Heart right ventricle (tissue), 16 donors: Measurements from ENCODE around the gene L3MBTL4. TPM values are rescaled to one million over a fixed set of nuclear protein-coding genes. Genes with fewer than 3 reads are reported as not detected.

Experiments used
- ATAC-seq, 8 donors: fragments of 200-7000 bp; cut with Tn5 transposase; one replicate each; pipeline ENCODE4 v1.9.1; 2020; ENCODE audit warnings: mild to moderate bottlenecking in 8 of 8, moderate library complexity in 8 of 8, moderate number of reproducible peaks in 1 of 8
- DNase-seq, 2 donors: peaks; one replicate each; pipeline ENCODE4 v3.0.0-alpha.2; 2020
- H3K27ac ChIP-seq, 10 donors: fragments of 200-600 bp; sonication (generic) in 2 of 10; one replicate each; pipeline versions ENCODE4 v1.5.0 to v1.8.0; 2020 to 2022; ENCODE audit warnings: mild to moderate bottlenecking in 3 of 10
- H3K27me3 ChIP-seq, 7 donors: fragments of 200-600 bp; one replicate each; pipeline ENCODE4 v1.8.0; 2021 to 2022; ENCODE audit warnings: mild to moderate bottlenecking in 2 of 7
- H3K36me3 ChIP-seq, 9 donors: fragments of 200-600 bp; sonication (generic) in 1 of 9; one replicate each; pipeline versions ENCODE4 v1.5.0 to v1.8.0; 2020 to 2022; ENCODE audit warnings: mild to moderate bottlenecking in 2 of 9
- H3K4me1 ChIP-seq, 9 donors: fragments of 200-600 bp; sonication (generic) in 1 of 9; one replicate each; pipeline versions ENCODE4 v1.5.0 to v1.8.0; 2020 to 2022; ENCODE audit warnings: mild to moderate bottlenecking in 4 of 9
- H3K4me3 ChIP-seq, 10 donors: fragments of 200-600 bp; sonication (generic) in 2 of 10; one replicate each; pipeline versions ENCODE4 v1.5.0 to v1.8.0; 2020 to 2022; ENCODE audit warnings: mild to moderate bottlenecking in 7 of 10, moderate library complexity in 2 of 10
- H3K9me3 ChIP-seq, 11 donors: fragments of 200-600 bp in 10 of 11; sonication (generic) in 2 of 11; one replicate each; pipeline versions ENCODE4 v1.5.0 to v1.8.0; 2013 to 2022; ENCODE audit warnings: mild to moderate bottlenecking in 2 of 11, control low read depth in 1 of 11, moderate library complexity in 1 of 11
- WGBS, 2 donors: extraction: QIAGEN DNeasy Blood & Tissue Kit; methylation state at CpG; one replicate each; pipeline ENCODE4 v1.1.7; 2013; ENCODE audit warnings: inconsistent platforms in 1 of 2; 5-methylcytosine and 5-hydroxymethylcytosine counted together
- intact Hi-C, 10 donors: fragments of 100-400 bp; cut with DNase I; formaldehyde crosslinking; loops; one replicate each; pipeline versions ENCODE4 v1.11.1 to v1.14.2; 2022
- polyA plus RNA-seq, 2 donors: library from polyadenylated mRNA; stranded (reverse); fragments of 200-250 nt; gene quantifications; one replicate each; pipeline ENCODE4 v1.2.3, GENCODE V29; 2013
- total RNA-seq, 10 donors: library from RNA; stranded (reverse); fragmentation: NEBNext Ultra II Directional in 3 of 10; extraction: Animal tissue kit (Norgen Biotek cat#: 25700) in 3 of 10; gene quantifications; one replicate each; pipeline versions ENCODE4 v1.2.1 to v1.2.4, GENCODE V29; 2021 to 2023
- TF ChIP-seq, protein P1 (sequence below), 9 donors: fragments of 200-600 bp; sonication (generic) in 2 of 9; IDR thresholded peaks; one replicate each; pipeline versions ENCODE4 v1.5.0 to v1.8.0; 2021 to 2022; ENCODE audit warnings: antibody characterized with exemption in 9 of 9, mild to moderate bottlenecking in 5 of 9, moderate library complexity in 1 of 9
- donor health status: Arrhythmogenic right ventricular cardiomyopathy.
- donor health status: ischemic (EF 13 %, LVEDD 7.1; RV severe dilation, severe dysfunction).
- donor health status: healthy with polysubstance abuse.
- donor health status: DM: no; HTN: yes; CAD: no.
- donor health status: DM: no; HTN: no; CAD: no.
- donor health status: ischemic (EF 25% LVEDD 6.9; RV normal size, moderate dysfunction).
- donor health status: ischemic (EF 25% LVEDD 5.7; RV mildly dilated, moderate dysfunction).
- donor health status: healthy.
- donor health status: DM: yes; HTN: yes; CAD: no.
- donor health status: Ischemic cardiomyopathy.
- donor health status: ischemic (EF 35%, LVEDD 5.7; RV mildly dilated, moderate dysfunction).
- donor health status: nonischemic (EF 11% LVEDD 7.7; RV severe dilation, severe dysfunction).
- donor health status: DM: yes; HTN: yes; CAD: no.
- donor health status: PGD.
- donor health status: ischemic (EF 29% LVEDD 5.4; RV normal size, mild dysfunction).
- donor health status: nonischemic (EF 23%, LVEDD 6.1; RV moderate dilation, normal function).

The L3MBTL4 gene
- total and polyA plus RNA-seq, 12 donors = 0.54 to 3.2 (median 1.3) TPM

DNA sequence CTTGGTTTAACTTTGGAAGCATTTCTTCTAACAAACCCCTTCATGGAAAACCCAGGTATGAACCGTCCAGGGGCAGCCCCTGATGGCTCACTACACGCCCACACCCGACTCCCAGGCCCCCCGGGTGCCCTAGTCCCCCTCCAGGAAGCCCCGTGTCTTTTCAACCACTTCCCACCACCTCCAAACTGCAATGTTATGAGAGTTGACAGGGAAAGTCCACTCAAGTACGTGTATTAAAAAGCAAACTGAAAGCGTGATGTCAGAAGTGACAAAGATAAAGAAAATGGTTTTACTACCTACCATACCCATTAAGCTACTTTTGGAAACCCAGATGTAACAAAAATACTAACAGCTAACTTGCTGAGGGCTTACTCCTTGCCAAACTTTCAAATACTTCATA lies 51.5 kb downstream of the L3MBTL4 start:
- ATAC-seq (no peak), DNase-seq (no peak)
- intact Hi-C loops = no loop called here
- TF ChIP-seq, protein P1, sequence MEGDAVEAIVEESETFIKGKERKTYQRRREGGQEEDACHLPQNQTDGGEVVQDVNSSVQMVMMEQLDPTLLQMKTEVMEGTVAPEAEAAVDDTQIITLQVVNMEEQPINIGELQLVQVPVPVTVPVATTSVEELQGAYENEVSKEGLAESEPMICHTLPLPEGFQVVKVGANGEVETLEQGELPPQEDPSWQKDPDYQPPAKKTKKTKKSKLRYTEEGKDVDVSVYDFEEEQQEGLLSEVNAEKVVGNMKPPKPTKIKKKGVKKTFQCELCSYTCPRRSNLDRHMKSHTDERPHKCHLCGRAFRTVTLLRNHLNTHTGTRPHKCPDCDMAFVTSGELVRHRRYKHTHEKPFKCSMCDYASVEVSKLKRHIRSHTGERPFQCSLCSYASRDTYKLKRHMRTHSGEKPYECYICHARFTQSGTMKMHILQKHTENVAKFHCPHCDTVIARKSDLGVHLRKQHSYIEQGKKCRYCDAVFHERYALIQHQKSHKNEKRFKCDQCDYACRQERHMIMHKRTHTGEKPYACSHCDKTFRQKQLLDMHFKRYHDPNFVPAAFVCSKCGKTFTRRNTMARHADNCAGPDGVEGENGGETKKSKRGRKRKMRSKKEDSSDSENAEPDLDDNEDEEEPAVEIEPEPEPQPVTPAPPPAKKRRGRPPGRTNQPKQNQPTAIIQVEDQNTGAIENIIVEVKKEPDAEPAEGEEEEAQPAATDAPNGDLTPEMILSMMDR (IDR thresholded peaks at IDR 0.05) = no peak
- Histone ChIP-seq H3K27me3 (no peaks in the 10 kb centered on the region), H3K9me3 (no peaks in the 10 kb centered on the region), H3K27ac (no peak overlapping the region), H3K4me3 (no peak overlapping the region), H3K4me1 (no peaks in the 10 kb centered on the region), H3K36me3 (no peaks in the 10 kb centered on the region)
- 79 to 80% methylated on average over 7 of the region's 7 CpGs for WGBS, 2 donors

DNA sequence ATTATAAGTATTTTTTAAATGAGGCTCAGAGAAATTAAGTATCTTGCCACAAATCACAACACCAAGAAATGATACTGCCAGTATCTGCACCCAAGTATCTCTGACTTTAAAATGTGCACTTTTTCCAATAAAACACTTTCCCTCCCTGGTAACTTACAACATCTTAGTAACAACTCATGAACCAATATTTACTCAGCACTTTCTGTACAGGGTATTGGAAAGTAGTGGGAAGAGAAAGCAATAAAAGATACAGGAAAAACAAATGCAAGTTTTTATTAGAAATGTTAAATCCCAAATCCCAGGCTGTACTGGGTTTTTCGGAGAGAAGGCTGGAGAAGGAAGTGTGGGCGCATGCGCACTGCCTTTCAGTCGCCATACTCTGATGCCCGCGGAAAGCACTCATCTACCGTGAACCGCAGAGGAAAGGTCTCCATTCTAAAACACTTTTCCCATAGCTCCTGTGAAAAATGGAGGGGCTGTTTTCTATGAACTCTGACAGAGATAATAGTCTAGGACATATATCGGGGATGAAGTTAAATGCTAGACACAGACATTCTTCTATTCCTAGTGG lies 52.1 kb downstream of the L3MBTL4 start:
- no peaks in the 10 kb centered on the region for H3K4me1 ChIP-seq
- H3K9me3 ChIP-seq = no peaks in the 10 kb centered on the region
- H3K36me3 ChIP-seq = no peaks in the 10 kb centered on the region
- 96% methylated on average over 9 of the region's 9 CpGs for WGBS, 2 donors
- H3K27me3 ChIP-seq = no peaks in the 10 kb centered on the region
- no peak overlapping the region for H3K27ac ChIP-seq
- TF ChIP-seq, protein P1 (IDR thresholded peaks at IDR 0.05) = no peak
- no peak overlapping the region for H3K4me3 ChIP-seq
- intact Hi-C loops = no loop called here
- ATAC-seq (no peak), DNase-seq (no peak)

DNA sequence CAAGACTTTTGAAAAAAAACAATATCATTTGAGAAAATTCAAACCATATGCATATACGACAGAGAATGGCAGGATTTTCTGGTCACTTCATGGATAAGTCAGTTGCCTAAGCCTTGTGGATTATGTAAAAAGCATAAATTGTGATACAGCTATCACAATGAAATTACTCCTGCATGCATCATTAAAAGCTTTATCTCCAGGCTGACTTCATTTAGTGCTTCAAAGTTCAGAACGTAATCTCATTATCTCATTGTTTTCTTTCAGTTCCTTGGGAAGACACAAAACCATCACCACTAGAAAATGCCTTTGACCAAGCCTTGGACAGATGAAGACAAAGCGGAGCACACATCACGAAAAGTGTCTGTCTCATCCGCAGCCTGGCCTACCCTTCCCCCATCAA lies 57.0 kb downstream of the L3MBTL4 start:
- no peaks in the 10 kb centered on the region for H3K4me1 ChIP-seq
- H3K27me3 ChIP-seq = no peaks in the 10 kb centered on the region
- TF ChIP-seq, protein P1 (IDR thresholded peaks at IDR 0.05) = no peak
- intact Hi-C loops = no loop called here
- H3K27ac ChIP-seq = no peak overlapping the region
- no peaks in the 10 kb centered on the region for H3K36me3 ChIP-seq
- 78 to 80% methylated on average over 5 of the region's 5 CpGs for WGBS, 2 donors
- no peaks in the 10 kb centered on the region for H3K9me3 ChIP-seq
- DNase-seq = no peak
- H3K4me3 ChIP-seq = no peak overlapping the region
- no peak for ATAC-seq

DNA sequence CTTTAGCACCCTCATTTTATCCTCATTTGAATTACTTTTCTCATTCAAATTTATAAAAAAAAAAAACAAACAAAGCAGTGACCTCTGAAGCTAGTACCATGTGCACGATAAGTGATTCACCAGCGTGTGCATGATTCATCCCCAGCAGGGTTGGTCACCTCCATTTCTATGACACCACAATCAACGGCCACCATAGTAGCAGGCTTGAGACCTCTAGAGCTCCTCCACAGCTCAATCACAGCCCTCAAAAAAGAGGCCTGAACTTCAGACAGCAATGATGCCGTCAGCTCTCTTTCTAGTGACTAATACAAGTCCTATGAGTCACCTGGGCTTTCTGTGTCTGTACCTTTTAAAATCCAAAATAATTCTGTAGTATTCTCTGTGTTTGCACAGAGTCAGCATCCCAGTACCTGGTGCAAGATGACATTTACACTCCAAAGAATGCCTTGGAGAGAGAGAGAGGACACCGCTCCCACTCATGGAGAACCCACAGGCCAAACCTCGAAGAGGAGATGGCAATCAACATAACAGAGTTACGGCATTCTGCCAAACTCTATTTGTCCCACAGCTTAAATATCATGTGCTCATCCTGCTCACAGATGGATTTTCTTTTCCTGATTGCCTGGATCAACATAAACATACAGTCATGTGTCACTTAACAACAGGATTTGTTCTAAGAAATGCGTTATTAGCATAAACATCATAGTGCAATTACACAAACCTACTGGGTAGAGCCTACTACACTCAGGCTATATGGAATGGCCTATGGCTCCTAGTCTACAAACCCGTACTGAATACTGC lies 58.7 kb downstream of the L3MBTL4 start:
- TF ChIP-seq, protein P1 (IDR thresholded peaks at IDR 0.05) = no peak
- WGBS, 2 donors = 88 to 90% methylated on average over 9 of the region's 9 CpGs
- Histone ChIP-seq H3K36me3 (no peaks in the 10 kb centered on the region), H3K4me3 (no peak overlapping the region), H3K9me3 (peaks cover 0 to 3% (median 0%) of the 10 kb centered on the region in 11 donors), H3K27me3 (no peaks in the 10 kb centered on the region), H3K4me1 (no peaks in the 10 kb centered on the region), H3K27ac (no peak overlapping the region)
- no peak for ATAC-seq
- DNase-seq = no peak
- intact Hi-C loops = no loop called here
